DOHH2 (cell line): ENCODE data around the gene ECI2.

Source experiments
- H3F3A ChIP-seq: fragments of 200-600 bp; sonication (generic), shearing (Covaris generic); 2 replicates; pipeline ENCODE4 v1.6.0; 2016; ENCODE audit warnings: antibody characterized with exemption, mild to moderate bottlenecking; ENCODE audit not compliant: control insufficient read depth, insufficient read depth
- H3K27ac ChIP-seq: fragments of 200-600 bp; sonication (generic); 2 replicates; pipeline ENCODE4 v1.5.1; 2014; ENCODE audit warnings: low read depth, mild to moderate bottlenecking, low read length, moderate library complexity
- H3K27me3 ChIP-seq: fragments of 200-600 bp; sonication (generic); 2 replicates; pipeline ENCODE4 v1.6.1; 2014; ENCODE audit warnings: mild to moderate bottlenecking, low read length, mixed read lengths; ENCODE audit not compliant: control insufficient read depth
- H3K36me3 ChIP-seq: fragments of 200-600 bp; sonication (generic); 2 replicates; pipeline ENCODE4 v1.6.1; 2014; ENCODE audit warnings: mild to moderate bottlenecking, low read length, moderate library complexity, mixed read lengths; ENCODE audit not compliant: control insufficient read depth
- H3K4me1 ChIP-seq: fragments of 200-600 bp; sonication (generic); 2 replicates; pipeline ENCODE4 v1.6.1; 2014; ENCODE audit warnings: mild to moderate bottlenecking, low read length, mixed read lengths; ENCODE audit not compliant: control insufficient read depth
- H3K4me2 ChIP-seq: fragments of 200-600 bp; sonication (generic); 2 replicates; pipeline ENCODE4 v1.6.0; 2014; ENCODE audit warnings: mild to moderate bottlenecking, low read length, moderate library complexity
- H3K4me3 ChIP-seq: fragments of 200-600 bp; sonication (generic); 2 replicates; pipeline ENCODE4 v1.5.1; 2014; ENCODE audit warnings: mild to moderate bottlenecking, low read length, mixed read lengths
- H3K79me2 ChIP-seq: fragments of 200-600 bp; sonication (generic); 2 replicates; pipeline ENCODE4 v1.6.1; 2014; ENCODE audit warnings: mild to moderate bottlenecking, low read length, mixed read lengths; ENCODE audit not compliant: control insufficient read depth
- H3K9me2 ChIP-seq: fragments of 200-600 bp; sonication (generic); replicated peaks from 2 replicates; pipeline ENCODE4 v1.6.1; 2014; ENCODE audit warnings: mild to moderate bottlenecking, low read length, mixed read lengths; ENCODE audit not compliant: control insufficient read depth
- H3K9me3 ChIP-seq: fragments of 200-600 bp; sonication (generic); 2 replicates; pipeline ENCODE4 v1.6.1; 2014; ENCODE audit warnings: antibody characterized with exemption, low read length, mixed read lengths; ENCODE audit not compliant: control insufficient read depth, insufficient read depth
- H4K20me1 ChIP-seq: fragments of 200-600 bp; sonication (generic); 2 replicates; pipeline ENCODE4 v1.6.0; 2014; ENCODE audit warnings: low read depth, mild to moderate bottlenecking, antibody characterized with exemption, low read length, moderate library complexity; ENCODE audit not compliant: control insufficient read depth, insufficient read depth
- EZH2phosphoT487 ChIP-seq: fragments of 200-600 bp; sonication (generic); IDR thresholded peaks from 2 replicates; pipeline ENCODE4 v1.6.1; 2017; ENCODE audit warnings: borderline replicate concordance, mild to moderate bottlenecking, antibody characterized with exemption, low read length, moderate library complexity, mixed read lengths
- TF ChIP-seq, protein P1 (sequence below): fragments of 200-600 bp; sonication (generic); IDR thresholded peaks from one replicate; pipeline ENCODE4 v1.5.1; 2014; ENCODE audit warnings: antibody characterized with exemption, mild to moderate bottlenecking, low read depth, low read length; ENCODE audit not compliant: poor library complexity, severe bottlenecking

The ECI2 gene

DNA sequence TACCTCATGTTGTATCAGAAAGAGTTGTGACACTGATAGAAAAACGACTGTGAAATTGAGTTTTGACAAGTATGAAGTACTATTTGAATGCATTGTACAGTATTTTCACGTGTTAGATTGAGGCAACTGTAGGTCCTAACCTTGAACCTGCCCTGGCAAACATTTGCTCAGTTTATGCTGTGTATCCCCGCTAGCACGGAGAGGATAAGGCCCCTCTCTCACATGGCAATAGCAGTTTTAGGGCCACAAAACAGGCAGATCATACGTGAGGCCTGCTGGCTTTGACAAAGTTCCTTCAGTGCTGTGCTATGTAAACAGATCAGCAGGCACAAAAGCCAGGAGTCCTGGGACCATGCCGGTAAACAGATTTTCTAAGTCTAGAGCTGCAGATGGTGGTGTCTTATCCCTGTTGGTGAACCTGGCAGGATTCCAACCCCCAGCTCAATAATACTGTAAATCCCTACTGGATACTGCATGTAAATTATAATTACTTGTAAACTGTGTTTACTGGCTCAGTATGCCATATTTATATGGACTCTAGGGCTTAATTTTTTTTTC, 32.6 kb downstream of the ECI2 start:
- no peaks in the 10 kb centered on the region for H3K4me1 ChIP-seq
- no peaks in the 10 kb centered on the region for H3K9me2 ChIP-seq
- H3K36me3 ChIP-seq: no peaks in the 10 kb centered on the region
- TF ChIP-seq, protein P1, sequence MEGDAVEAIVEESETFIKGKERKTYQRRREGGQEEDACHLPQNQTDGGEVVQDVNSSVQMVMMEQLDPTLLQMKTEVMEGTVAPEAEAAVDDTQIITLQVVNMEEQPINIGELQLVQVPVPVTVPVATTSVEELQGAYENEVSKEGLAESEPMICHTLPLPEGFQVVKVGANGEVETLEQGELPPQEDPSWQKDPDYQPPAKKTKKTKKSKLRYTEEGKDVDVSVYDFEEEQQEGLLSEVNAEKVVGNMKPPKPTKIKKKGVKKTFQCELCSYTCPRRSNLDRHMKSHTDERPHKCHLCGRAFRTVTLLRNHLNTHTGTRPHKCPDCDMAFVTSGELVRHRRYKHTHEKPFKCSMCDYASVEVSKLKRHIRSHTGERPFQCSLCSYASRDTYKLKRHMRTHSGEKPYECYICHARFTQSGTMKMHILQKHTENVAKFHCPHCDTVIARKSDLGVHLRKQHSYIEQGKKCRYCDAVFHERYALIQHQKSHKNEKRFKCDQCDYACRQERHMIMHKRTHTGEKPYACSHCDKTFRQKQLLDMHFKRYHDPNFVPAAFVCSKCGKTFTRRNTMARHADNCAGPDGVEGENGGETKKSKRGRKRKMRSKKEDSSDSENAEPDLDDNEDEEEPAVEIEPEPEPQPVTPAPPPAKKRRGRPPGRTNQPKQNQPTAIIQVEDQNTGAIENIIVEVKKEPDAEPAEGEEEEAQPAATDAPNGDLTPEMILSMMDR: no peak
- TF ChIP-seq EZH2phosphoT487: no peak
- no peak overlapping the region for H3K4me3 ChIP-seq
- H3K79me2 ChIP-seq: no peaks in the 10 kb centered on the region
- H3K4me2 ChIP-seq: no peak overlapping the region
- H3K9me3 ChIP-seq: no peaks in the 10 kb centered on the region
- H3K27me3 ChIP-seq: peaks cover 2% of the 10 kb centered on the region; the same call in 1 of the 2 replicates
- H3F3A ChIP-seq: no peaks in the 10 kb centered on the region
- no peaks in the 10 kb centered on the region for H4K20me1 ChIP-seq
- no peak overlapping the region for H3K27ac ChIP-seq

DNA sequence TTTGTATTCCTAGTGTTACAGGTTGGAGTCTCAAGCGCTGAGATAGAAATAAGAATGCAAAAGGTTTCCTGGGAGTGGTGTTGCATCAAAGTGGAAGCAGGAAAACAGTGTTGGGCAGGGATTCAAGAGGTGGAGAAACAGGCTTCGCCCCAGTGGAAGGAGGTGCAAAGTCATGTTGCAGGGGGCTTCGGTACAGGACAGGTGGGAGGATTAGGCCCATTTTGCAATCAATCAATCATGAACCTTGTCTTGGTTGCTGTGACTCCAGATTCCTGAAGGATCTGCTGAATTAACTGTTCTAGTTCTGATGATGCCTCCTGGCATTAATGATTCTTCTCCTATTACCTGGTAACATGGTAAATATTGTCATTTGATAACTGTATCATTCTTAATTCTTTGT, 34.1 kb downstream of the ECI2 start:
- Histone ChIP-seq H3K9me3 (no peaks in the 10 kb centered on the region), H3K4me1 (no peaks in the 10 kb centered on the region), H3K4me3 (no peak overlapping the region), H3F3A (no peaks in the 10 kb centered on the region), H3K9me2 (no peaks in the 10 kb centered on the region), H3K79me2 (no peaks in the 10 kb centered on the region), H4K20me1 (no peaks in the 10 kb centered on the region), H3K27me3 (no peaks in the 10 kb centered on the region), H3K27ac (no peak overlapping the region), H3K36me3 (no peaks in the 10 kb centered on the region), H3K4me2 (no peak overlapping the region)
- no peak for TF ChIP-seq EZH2phosphoT487
- TF ChIP-seq, protein P1: no peak

DNA sequence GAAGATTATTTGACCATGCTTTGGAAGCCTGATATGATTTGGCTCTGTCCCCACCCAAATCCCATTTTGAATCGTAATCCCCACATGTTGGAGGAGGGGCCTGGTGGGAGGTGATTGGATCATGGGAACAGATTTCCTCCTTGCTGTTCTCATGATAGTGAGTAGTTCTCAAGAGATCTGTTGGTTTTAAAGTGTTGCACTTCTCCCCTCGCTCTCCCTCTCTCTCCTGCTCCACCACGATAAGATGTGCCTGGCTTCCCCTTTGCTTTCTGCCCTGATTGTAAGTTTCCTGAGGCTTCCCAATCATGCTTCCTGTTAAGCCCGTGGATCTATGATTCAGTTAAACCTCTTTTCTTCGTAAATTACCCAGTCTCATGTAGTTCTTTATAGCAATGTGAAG, 34.7 kb downstream of the ECI2 start:
- Histone ChIP-seq H3K27me3 (no peaks in the 10 kb centered on the region), H3K4me1 (no peaks in the 10 kb centered on the region), H3K9me3 (no peaks in the 10 kb centered on the region), H3K79me2 (no peaks in the 10 kb centered on the region), H3K27ac (no peak overlapping the region), H3K36me3 (no peaks in the 10 kb centered on the region), H3F3A (no peaks in the 10 kb centered on the region), H3K4me3 (no peak overlapping the region), H3K4me2 (no peak overlapping the region), H4K20me1 (no peaks in the 10 kb centered on the region), H3K9me2 (no peaks in the 10 kb centered on the region)
- no peak for TF ChIP-seq EZH2phosphoT487
- TF ChIP-seq, protein P1: no peak
